Iris pigment epithelial cell (primary cell): ENCODE results near the gene CBFA2T2.
"Not testable (repeated sequence)": the region's sequence is repeated elsewhere in the genome, so short reads cannot be mapped to it uniquely, and the experiment has no call there.

Source experiments
- DNase-seq: peaks from one replicate; pipeline ENCODE4 v3.0.0-alpha.2; 2011; ENCODE audit warnings: low read depth

Gene CBFA2T2

GRCh38 chr20:33680686-33681085, 190.8 kb downstream of the CBFA2T2 start:
- no peak for DNase-seq

GRCh38 chr20:33681288-33681687, 191.4 kb downstream of the CBFA2T2 start:
- no peak for DNase-seq

- no peak for DNase-seq
These were observed 191.9 kb downstream of the CBFA2T2 start for GRCh38 chr20:33681728-33682353.

- no peak for DNase-seq
These were observed 194.8 kb downstream of the CBFA2T2 start for GRCh38 chr20:33684533-33685327.

- no peak for DNase-seq
These were observed 195.6 kb downstream of the CBFA2T2 start for GRCh38 chr20:33685328-33686099.

- peak; percentile 94 for DNase-seq
These were observed 196.4 kb downstream of the CBFA2T2 start, which contains the start of gene E2F1 for GRCh38 chr20:33686100-33686983. Gene E2F1, minus strand, starts transcription at chr20:33686385. Its CDS starts 121 bp downstream, at chr20:33686264.

GRCh38 chr20:33686984-33687366, 197.1 kb downstream of the CBFA2T2 start:
- DNase-seq: no peak

- DNase-seq: no peak
These were observed 197.5 kb downstream of the CBFA2T2 start for GRCh38 chr20:33687370-33687915.

GRCh38 chr20:33687993-33688937, 198.4 kb downstream of the CBFA2T2 start:
- no peak for DNase-seq

GRCh38 chr20:33688938-33689424, 199.1 kb downstream of the CBFA2T2 start:
- DNase-seq: no peak

GRCh38 chr20:33689493-33689892, 199.6 kb downstream of the CBFA2T2 start:
- no peak for DNase-seq

- DNase-seq: peak; percentile 90
These were observed 200.1 kb downstream of the CBFA2T2 start for GRCh38 chr20:33689973-33690372.

GRCh38 chr20:33693289-33693688, 203.4 kb downstream of the CBFA2T2 start:
- no peak for DNase-seq

GRCh38 chr20:33693741-33694638, 204.1 kb downstream of the CBFA2T2 start:
- DNase-seq: no peak

GRCh38 chr20:33694639-33695012, 204.7 kb downstream of the CBFA2T2 start:
- DNase-seq: no peak

GRCh38 chr20:33696448-33696847, 206.6 kb downstream of the CBFA2T2 start:
- no peak for DNase-seq

GRCh38 chr20:33697129-33697528, 207.2 kb downstream of the CBFA2T2 start:
- no peak for DNase-seq

- DNase-seq: not testable (repeated sequence)
These were observed 209.1 kb downstream of the CBFA2T2 start for GRCh38 chr20:33698966-33699365.
